Measurements from ENCODE around the gene JDP2. TPM values are rescaled to one million over a fixed set of nuclear protein-coding genes. Genes with fewer than 3 reads are reported as not detected.

JDP2 gene
- total RNA-seq, 4 donors from 2014 or later = 59.7 to 141 (median 78.4) TPM

GRCh38 chr14:75409316-75410205 is 18.3 kb upstream of the JDP2 start:
- ATAC-seq (ENCODE audit: low FRiP score) (no peak), DNase-seq (ENCODE audit: low spot score) (no peak)
- TF ChIP-seq CTCF (IDR thresholded peaks at IDR 0.05) = no peak

- ATAC-seq (ENCODE audit: low FRiP score) = no peak
Observed at GRCh38 chr14:75411214-75411540, 16.6 kb upstream of the JDP2 start.

GRCh38 chr14:75413013-75413412 is 14.8 kb upstream of the JDP2 start:
- ATAC-seq (ENCODE audit: low FRiP score) = no peak
- no peak for DNase-seq (ENCODE audit: low spot score)
- TF ChIP-seq CTCF (IDR thresholded peaks at IDR 0.05) = no peak

More at GRCh38 chr14:75411214-75411540, 16.6 kb upstream of the JDP2 start:
- DNase-seq (ENCODE audit: low spot score) = no peak
- TF ChIP-seq CTCF (IDR thresholded peaks at IDR 0.05) = no peak

GRCh38 chr14:75417674-75418073 is 10.1 kb upstream of the JDP2 start:
- DNase-seq (ENCODE audit: low spot score) (no peak), ATAC-seq (ENCODE audit: low FRiP score) (no peak)
- TF ChIP-seq CTCF (IDR thresholded peaks at IDR 0.05) = no peak

- ATAC-seq (ENCODE audit: low FRiP score) (peak; percentile 62), DNase-seq (ENCODE audit: low spot score) (no peak)
- no peak for TF ChIP-seq CTCF (IDR thresholded peaks at IDR 0.05)
Observed at GRCh38 chr14:75418850-75419768, 8.7 kb upstream of the JDP2 start.

GRCh38 chr14:75422169-75422568 is 5.7 kb upstream of the JDP2 start:
- ATAC-seq (ENCODE audit: low FRiP score) (no peak), DNase-seq (ENCODE audit: low spot score) (no peak)
- no peak for TF ChIP-seq CTCF (IDR thresholded peaks at IDR 0.05)
